ENCODE data around the gene COMP. TPM values are rescaled to one million over a fixed set of nuclear protein-coding genes. Genes with fewer than 3 reads are reported as not detected.

The COMP gene
- total RNA-seq, 1 donor from 2014 or later = 0.31 TPM

GRCh38 chr19:18743784-18744418 is 47.2 kb downstream of the COMP start:
- Mint-ChIP-seq H3K36me3 (no peaks in the 10 kb centered on the region), H3K27ac (peak overlapping the region; percentile 47), H3K27me3 (ENCODE audit: low read depth) (no peaks in the 10 kb centered on the region), H3K9me3 (no peaks in the 10 kb centered on the region), H3K4me1 (peaks cover 12% of the 10 kb centered on the region), H3K4me3 (no peak overlapping the region)
- TF ChIP-seq CTCF (IDR thresholded peaks at IDR 0.05; ENCODE audit: unreplicated experiment) = no peak
- no peak for DNase-seq (ENCODE audit: low spot score in 2 of 2, unreplicated experiment in 2 of 2)

GRCh38 chr19:18742838-18743783 is 48.0 kb downstream of the COMP start:
- Mint-ChIP-seq H3K4me3 (no peak overlapping the region), H3K27me3 (ENCODE audit: low read depth) (no peaks in the 10 kb centered on the region), H3K4me1 (peaks cover 12% of the 10 kb centered on the region), H3K27ac (peak overlapping the region; percentile 47), H3K36me3 (no peaks in the 10 kb centered on the region), H3K9me3 (no peaks in the 10 kb centered on the region)
- peak in 1 of 2 experiments; percentile 70 for DNase-seq (ENCODE audit: low spot score in 2 of 2, unreplicated experiment in 2 of 2)
- TF ChIP-seq CTCF (IDR thresholded peaks at IDR 0.05; ENCODE audit: unreplicated experiment) = no peak

GRCh38 chr19:18742324-18742723 is 48.8 kb downstream of the COMP start:
- TF ChIP-seq CTCF (IDR thresholded peaks at IDR 0.05; ENCODE audit: unreplicated experiment) = no peak
- Mint-ChIP-seq H3K36me3 (no peaks in the 10 kb centered on the region), H3K9me3 (no peaks in the 10 kb centered on the region)

GRCh38 chr19:18741124-18742121 is 49.7 kb downstream of the COMP start:
- Mint-ChIP-seq H3K36me3 (no peaks in the 10 kb centered on the region), H3K9me3 (no peaks in the 10 kb centered on the region), H3K4me3 (no peak overlapping the region), H3K27me3 (ENCODE audit: low read depth) (no peaks in the 10 kb centered on the region), H3K4me1 (peaks cover 14% of the 10 kb centered on the region), H3K27ac (no peak overlapping the region)
- no peak for TF ChIP-seq CTCF (IDR thresholded peaks at IDR 0.05; ENCODE audit: unreplicated experiment)
- no peak for DNase-seq (ENCODE audit: low spot score in 2 of 2, unreplicated experiment in 2 of 2)

More at GRCh38 chr19:18742324-18742723, 48.8 kb downstream of the COMP start:
- H3K4me1 Mint-ChIP-seq = peaks cover 15% of the 10 kb centered on the region
- H3K27ac Mint-ChIP-seq = no peak overlapping the region
- no peak for DNase-seq (ENCODE audit: low spot score in 2 of 2, unreplicated experiment in 2 of 2)
- no peaks in the 10 kb centered on the region for H3K27me3 Mint-ChIP-seq (ENCODE audit: low read depth)
- H3K4me3 Mint-ChIP-seq = no peak overlapping the region

Data from mesothelial cell of epicardium (in vitro differentiated cells).